Caco-2 (cell line): ENCODE data around the gene ZCCHC2. TPM values are rescaled to one million over a fixed set of nuclear protein-coding genes. Genes with fewer than 3 reads are reported as not detected.

Experiments
- BruUV-seq: library from RNA; stranded (reverse); fragments of 400-500 nt; replicated peaks from 2 replicates; lab custom pipeline; 2021; lab: Mats Ljungman, UMichigan
- CTCF ChIA-PET: fragments of 300-600 bp; sonication (Branson Sonifier 250); formaldehyde crosslinking; loops from one replicate; lab custom pipeline; 2022; ENCODE audit warnings: antibody characterized with exemption; lab: Charles Lee
- POLR2A ChIA-PET: fragments of 300-600 bp; sonication (Branson Sonifier 250); formaldehyde crosslinking; loops from one replicate; lab custom pipeline; 2022; ENCODE audit warnings: antibody characterized with exemption; lab: Charles Lee
- DNase-seq, 2 experiments: peaks; one replicate each; pipeline versions ENCODE4 v3.0.0 to v3.0.0-alpha.2; 2020 to 2022
- H3K27me3 ChIP-seq: replicated peaks from 2 replicates; pipeline ENCODE4 v1.6.0; 2011; ENCODE audit warnings: low read length; ENCODE audit not compliant: control insufficient read depth, insufficient read depth
- H3K36me3 ChIP-seq: 2 replicates; pipeline ENCODE4 v1.5.1; 2011; ENCODE audit warnings: low read length; ENCODE audit not compliant: control insufficient read depth, insufficient read depth
- H3K4me1 ChIP-seq: fragments of 250-450 bp; sonication (Bioruptor Pico); 2 replicates; pipeline ENCODE4 v1.5.1; 2020; ENCODE audit warnings: mild to moderate bottlenecking
- H3K4me3 ChIP-seq: 2 replicates; pipeline ENCODE4 v1.5.1; 2011; ENCODE audit warnings: low read depth, mild to moderate bottlenecking, control low read depth, low read length
- H3K9me3 ChIP-seq: fragments of 250-450 bp; sonication (Bioruptor Pico); 2 replicates; pipeline ENCODE4 v1.5.1; 2020; ENCODE audit warnings: mild to moderate bottlenecking, moderate library complexity
- H3K27ac Mint-ChIP-seq: one replicate; pipeline ENCODE4 v1.8.0; 2022; ENCODE audit warnings: mixed read lengths; ENCODE audit not compliant: unreplicated experiment
- H3K27me3 Mint-ChIP-seq: one replicate; pipeline ENCODE4 v1.8.0; 2022; ENCODE audit warnings: mixed read lengths; ENCODE audit not compliant: insufficient read depth, unreplicated experiment
- H3K36me3 Mint-ChIP-seq: one replicate; pipeline ENCODE4 v1.8.0; 2022; ENCODE audit warnings: mild to moderate bottlenecking, mixed read lengths; ENCODE audit not compliant: insufficient read depth, unreplicated experiment
- H3K4me1 Mint-ChIP-seq: one replicate; pipeline ENCODE4 v1.8.0; 2022; ENCODE audit warnings: low read depth, mixed read lengths; ENCODE audit not compliant: unreplicated experiment
- H3K4me3 Mint-ChIP-seq: one replicate; pipeline ENCODE4 v1.8.0; 2022; ENCODE audit warnings: mild to moderate bottlenecking, moderate library complexity, mixed read lengths; ENCODE audit not compliant: unreplicated experiment
- H3K9me3 Mint-ChIP-seq: one replicate; pipeline ENCODE4 v1.8.0; 2022; ENCODE audit warnings: mixed read lengths; ENCODE audit not compliant: unreplicated experiment
- intact Hi-C: fragments of 100-400 bp; cut with micrococcal nuclease; formaldehyde crosslinking; loops from one replicate; pipeline ENCODE4 v1.10.0; 2022; ENCODE audit not compliant: unreplicated experiment
- total RNA-seq: library from RNA; stranded (reverse); gene quantifications from 2 replicates; pipeline ENCODE4 v1.2.3, GENCODE V29; 2022
- TF ChIP-seq, protein P1 (sequence below), 2 experiments: fragments of 200-600 bp in 1 of 2; IDR thresholded peaks; 1 replicate in 1 of 2; 2 replicates in 1 of 2; pipeline versions ENCODE4 v1.5.1 to v1.8.0; 2011 to 2022; ENCODE audit warnings: antibody characterized with exemption in 1 of 2, control low read depth in 1 of 2, inconsistent platforms in 1 of 2, low read depth in 1 of 2, low read length in 1 of 2, mild to moderate bottlenecking in 1 of 2, moderate library complexity in 1 of 2; ENCODE audit not compliant: insufficient read depth in 1 of 2, severe bottlenecking in 1 of 2, unreplicated experiment in 1 of 2

Gene ZCCHC2
- total RNA-seq, 1 experiment from 2014 or later, result 6.9 TPM

GRCh38 chr18:62487161-62487560 is 35.7 kb upstream of the ZCCHC2 start:
- Mint-ChIP-seq H3K27me3 (no peaks in the 10 kb centered on the region), H3K4me3 (no peak overlapping the region), H3K27ac (no peak overlapping the region), H3K4me1 (no peaks in the 10 kb centered on the region), H3K36me3 (no peaks in the 10 kb centered on the region), H3K9me3 (no peaks in the 10 kb centered on the region)
- intact Hi-C loops, result no loop called here
- no TSS peak for BruUV-seq
- no peaks in the 10 kb centered on the region for H3K9me3 ChIP-seq
- no peaks in the 10 kb centered on the region for H3K4me1 ChIP-seq
- ChIA-PET POLR2A (no interaction called here), CTCF (no interaction called here)
- no peaks in the 10 kb centered on the region for H3K36me3 ChIP-seq
- no peak overlapping the region for H3K4me3 ChIP-seq
- TF ChIP-seq, protein P1, sequence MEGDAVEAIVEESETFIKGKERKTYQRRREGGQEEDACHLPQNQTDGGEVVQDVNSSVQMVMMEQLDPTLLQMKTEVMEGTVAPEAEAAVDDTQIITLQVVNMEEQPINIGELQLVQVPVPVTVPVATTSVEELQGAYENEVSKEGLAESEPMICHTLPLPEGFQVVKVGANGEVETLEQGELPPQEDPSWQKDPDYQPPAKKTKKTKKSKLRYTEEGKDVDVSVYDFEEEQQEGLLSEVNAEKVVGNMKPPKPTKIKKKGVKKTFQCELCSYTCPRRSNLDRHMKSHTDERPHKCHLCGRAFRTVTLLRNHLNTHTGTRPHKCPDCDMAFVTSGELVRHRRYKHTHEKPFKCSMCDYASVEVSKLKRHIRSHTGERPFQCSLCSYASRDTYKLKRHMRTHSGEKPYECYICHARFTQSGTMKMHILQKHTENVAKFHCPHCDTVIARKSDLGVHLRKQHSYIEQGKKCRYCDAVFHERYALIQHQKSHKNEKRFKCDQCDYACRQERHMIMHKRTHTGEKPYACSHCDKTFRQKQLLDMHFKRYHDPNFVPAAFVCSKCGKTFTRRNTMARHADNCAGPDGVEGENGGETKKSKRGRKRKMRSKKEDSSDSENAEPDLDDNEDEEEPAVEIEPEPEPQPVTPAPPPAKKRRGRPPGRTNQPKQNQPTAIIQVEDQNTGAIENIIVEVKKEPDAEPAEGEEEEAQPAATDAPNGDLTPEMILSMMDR (IDR thresholded peaks at IDR 0.05; ENCODE audit: insufficient read depth in 1 of 2, low read depth in 1 of 2, low read length in 1 of 2, severe bottlenecking in 1 of 2, unreplicated experiment in 1 of 2), result no peak
- no peak for DNase-seq
- no peaks in the 10 kb centered on the region for H3K27me3 ChIP-seq

DNA sequence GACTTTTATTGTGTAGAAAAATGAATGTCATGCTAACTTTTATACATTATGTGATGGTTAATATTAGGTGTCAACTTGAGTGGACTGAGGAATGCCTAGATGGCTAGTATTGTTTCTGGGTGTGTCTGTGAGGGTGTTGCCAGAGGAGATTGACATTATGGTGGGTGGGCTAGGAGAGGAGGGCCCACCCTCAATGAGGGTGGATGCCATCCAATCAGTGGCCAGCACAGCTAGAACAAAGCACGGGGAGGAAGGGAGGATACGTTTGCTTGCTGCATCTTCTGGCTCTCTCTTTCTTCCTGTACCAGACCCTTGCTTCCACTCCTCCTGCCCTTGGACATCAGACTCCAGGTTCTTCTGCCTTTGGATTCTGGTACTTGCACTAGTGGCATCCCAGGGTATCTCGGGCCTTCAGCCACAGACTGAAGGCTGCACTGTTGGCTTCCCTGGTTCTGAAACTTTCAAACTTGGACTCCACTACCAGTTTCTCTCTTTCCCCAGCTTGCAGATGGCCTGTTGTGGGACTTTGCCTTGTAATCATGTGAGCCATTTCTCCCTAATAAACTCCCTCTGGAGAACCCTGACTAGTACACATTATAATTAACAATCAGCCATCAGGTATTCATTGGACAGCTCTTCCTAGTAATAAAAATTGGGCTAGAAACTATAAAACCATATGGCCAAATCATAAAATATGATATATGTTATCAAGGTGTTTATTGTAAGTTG is 31.7 kb upstream of the ZCCHC2 start:
- ChIA-PET POLR2A (no interaction called here), CTCF (no interaction called here)
- no peaks in the 10 kb centered on the region for H3K4me1 ChIP-seq
- Mint-ChIP-seq H3K36me3 (no peaks in the 10 kb centered on the region), H3K27ac (no peak overlapping the region), H3K4me3 (no peak overlapping the region), H3K4me1 (no peaks in the 10 kb centered on the region), H3K9me3 (no peaks in the 10 kb centered on the region), H3K27me3 (no peaks in the 10 kb centered on the region)
- H3K4me3 ChIP-seq, result no peak overlapping the region
- no peak for DNase-seq
- no TSS peak for BruUV-seq
- intact Hi-C loops, result no loop called here
- no peaks in the 10 kb centered on the region for H3K36me3 ChIP-seq
- no peaks in the 10 kb centered on the region for H3K9me3 ChIP-seq
- TF ChIP-seq, protein P1 (IDR thresholded peaks at IDR 0.05; ENCODE audit: insufficient read depth in 1 of 2, low read depth in 1 of 2, low read length in 1 of 2, severe bottlenecking in 1 of 2, unreplicated experiment in 1 of 2), result no peak
- no peaks in the 10 kb centered on the region for H3K27me3 ChIP-seq

- POLR2A ChIA-PET, result no interaction called here
- intact Hi-C loops, result no loop called here
- no peak for DNase-seq
- Mint-ChIP-seq H3K27me3 (no peaks in the 10 kb centered on the region), H3K9me3 (no peaks in the 10 kb centered on the region), H3K4me1 (no peaks in the 10 kb centered on the region), H3K27ac (no peak overlapping the region), H3K36me3 (no peaks in the 10 kb centered on the region), H3K4me3 (no peak overlapping the region)
- H3K36me3 ChIP-seq, result no peaks in the 10 kb centered on the region
- no peak overlapping the region for H3K4me3 ChIP-seq
- TF ChIP-seq, protein P1 (IDR thresholded peaks at IDR 0.05; ENCODE audit: insufficient read depth in 1 of 2, low read depth in 1 of 2, low read length in 1 of 2, severe bottlenecking in 1 of 2, unreplicated experiment in 1 of 2), result no peak
- H3K27me3 ChIP-seq, result no peaks in the 10 kb centered on the region
- no TSS peak for BruUV-seq
- H3K9me3 ChIP-seq, result no peaks in the 10 kb centered on the region
- CTCF ChIA-PET, result no interaction called here
- no peaks in the 10 kb centered on the region for H3K4me1 ChIP-seq
These were observed 29.6 kb upstream of the ZCCHC2 start for GRCh38 chr18:62493033-62493862.
